GM23338 (cell line): ENCODE data around the gene TMBIM6. TPM values are rescaled to one million over a fixed set of nuclear protein-coding genes. Genes with fewer than 3 reads are reported as not detected.

ENCODE experiments used
- ATAC-seq: fragments of 200-7000 bp; cut with Tn5 transposase; 3 replicates; pipeline ENCODE4 v1.9.1; 2020
- DNase-seq: peaks from one replicate; pipeline ENCODE4 v3.0.0-alpha.2; 2015; ENCODE audit warnings: low spot score
- H2AFZ ChIP-seq: fragments of 200-600 bp; sonication (generic); 2 replicates; pipeline ENCODE4 v1.8.0; 2016; ENCODE audit warnings: antibody characterized with exemption, mild to moderate bottlenecking, moderate library complexity
- H3F3A ChIP-seq: fragments of 200-600 bp; sonication (generic); replicated peaks from 2 replicates; pipeline ENCODE4 v1.8.0; 2017; ENCODE audit warnings: antibody characterized with exemption, mixed run types, low read depth
- H3K27ac ChIP-seq: fragments of 200-600 bp; sonication (generic); 2 replicates; pipeline ENCODE4 v1.6.1; 2016; ENCODE audit warnings: low read depth
- H3K27me3 ChIP-seq: fragments of 200-600 bp; sonication (generic); 2 replicates; pipeline ENCODE4 v1.8.0; 2016; ENCODE audit warnings: mild to moderate bottlenecking, mixed run types, moderate library complexity; ENCODE audit not compliant: insufficient read depth
- H3K36me3 ChIP-seq: fragments of 200-600 bp; sonication (generic); 2 replicates; pipeline ENCODE4 v1.8.0; 2016; ENCODE audit warnings: mild to moderate bottlenecking; ENCODE audit not compliant: insufficient read depth
- H3K4me1 ChIP-seq: fragments of 200-600 bp; sonication (generic); 2 replicates; pipeline ENCODE4 v1.8.0; 2016; ENCODE audit warnings: mild to moderate bottlenecking, moderate library complexity; ENCODE audit not compliant: insufficient read depth
- H3K4me2 ChIP-seq: fragments of 200-600 bp; sonication (generic); 2 replicates; pipeline ENCODE4 v1.7.1; 2017; ENCODE audit warnings: mixed run types
- H3K4me3 ChIP-seq: fragments of 200-600 bp; sonication (generic); 2 replicates; pipeline ENCODE4 v1.6.1; 2016; ENCODE audit warnings: mixed run types
- H3K79me2 ChIP-seq: fragments of 200-600 bp; sonication (generic); replicated peaks from 2 replicates; pipeline ENCODE4 v1.8.0; 2017; ENCODE audit warnings: mild to moderate bottlenecking; ENCODE audit not compliant: insufficient read depth
- H3K9me2 ChIP-seq: fragments of 200-600 bp; sonication (generic); 2 replicates; pipeline ENCODE4 v1.8.0; 2017; ENCODE audit not compliant: insufficient read depth
- H4K20me1 ChIP-seq: fragments of 200-600 bp; sonication (generic); replicated peaks from 2 replicates; pipeline ENCODE4 v1.8.0; 2017; ENCODE audit warnings: mild to moderate bottlenecking; ENCODE audit not compliant: insufficient read depth
- H3K27ac Mint-ChIP-seq: 2 replicates; pipeline ENCODE4 v1.8.0; 2020; ENCODE audit warnings: inconsistent platforms, mild to moderate bottlenecking, moderate library complexity, mixed read lengths
- H3K27me3 Mint-ChIP-seq: 3 replicates; pipeline ENCODE4 v1.8.0; 2022; ENCODE audit warnings: low read depth, mild to moderate bottlenecking, moderate library complexity, mixed read lengths, inconsistent platforms; ENCODE audit not compliant: insufficient read depth, poor library complexity
- H3K36me3 Mint-ChIP-seq: 3 replicates; pipeline ENCODE4 v1.8.0; 2021; ENCODE audit warnings: low read depth, mild to moderate bottlenecking, inconsistent platforms, moderate library complexity, mixed read lengths
- H3K4me1 Mint-ChIP-seq: 3 replicates; pipeline ENCODE4 v1.8.0; 2020; ENCODE audit warnings: mild to moderate bottlenecking, inconsistent platforms, mixed read lengths
- H3K4me3 Mint-ChIP-seq: 3 replicates; pipeline ENCODE4 v1.8.0; 2021; ENCODE audit warnings: moderate library complexity, mild to moderate bottlenecking, inconsistent platforms, mixed read lengths
- H3K9me3 Mint-ChIP-seq: 3 replicates; pipeline ENCODE4 v1.8.0; 2020; ENCODE audit warnings: moderate library complexity, mild to moderate bottlenecking, inconsistent platforms, mixed read lengths
- CREB1 ChIP-seq: fragments of 250-450 bp; sonication (Bioruptor Pico); IDR thresholded peaks from 2 replicates; pipeline ENCODE4 v1.5.0; 2020; ENCODE audit warnings: low read depth, mild to moderate bottlenecking, moderate library complexity
- CTCF ChIP-seq, 2 experiments: fragments of 200-600 bp in 1 of 2; sonication (generic) in 1 of 2; conservative IDR thresholded peaks; 2 replicates each; pipeline versions ENCODE4 v1.5.1 to v1.6.1; 2016 to 2017; ENCODE audit warnings: antibody characterized with exemption in 2 of 2, low read depth in 2 of 2, mild to moderate bottlenecking in 2 of 2, moderate library complexity in 1 of 2
- EZH2 ChIP-seq: fragments of 200-600 bp; sonication (generic); IDR thresholded peaks from one replicate; pipeline ENCODE4 v1.8.0; 2017; ENCODE audit warnings: antibody characterized with exemption, mild to moderate bottlenecking, low read depth; ENCODE audit not compliant: unreplicated experiment
- EZH2phosphoT487 ChIP-seq: fragments of 200-600 bp; sonication (generic); IDR thresholded peaks from one replicate; pipeline ENCODE4 v1.8.1; 2018; ENCODE audit warnings: antibody characterized with exemption; ENCODE audit not compliant: unreplicated experiment
- JUNB ChIP-seq: IDR thresholded peaks from one replicate; pipeline ENCODE4 v1.6.1; 2016; ENCODE audit warnings: antibody characterized with exemption; ENCODE audit not compliant: unreplicated experiment
- NANOG ChIP-seq: IDR thresholded peaks from 2 replicates; pipeline ENCODE4 v1.6.1; 2016; ENCODE audit warnings: antibody characterized with exemption, borderline replicate concordance
- POLR2AphosphoS5 ChIP-seq: IDR thresholded peaks from 2 replicates; pipeline ENCODE4 v1.6.1; 2016; ENCODE audit warnings: antibody characterized with exemption, low read depth
- STAT1 ChIP-seq: IDR thresholded peaks from one replicate; pipeline ENCODE4 v1.6.1; 2016; ENCODE audit warnings: antibody characterized with exemption; ENCODE audit not compliant: unreplicated experiment
- ZNF114 ChIP-seq: fragments of 250-450 bp; sonication (Bioruptor Pico); IDR thresholded peaks from 2 replicates; pipeline ENCODE4 v1.5.0; 2020; ENCODE audit warnings: mild to moderate bottlenecking, moderate library complexity
- ZNF331 ChIP-seq: fragments of 250-450 bp; sonication (Bioruptor Pico); IDR thresholded peaks from 2 replicates; pipeline ENCODE4 v1.5.0; 2020; ENCODE audit warnings: low read depth, mild to moderate bottlenecking, moderate library complexity
- polyA plus RNA-seq: library from polyadenylated mRNA; unstranded; fragments of >200 nt; fragmentation: Nextera tagmentation; extraction: Ambion mirVana; gene quantifications from 2 replicates; pipeline ENCODE4 v1.2.1, GENCODE V29; 2016
- total RNA-seq: library from RNA; depleted of rRNA; stranded (reverse); fragments of >200 nt; shearing (Covaris generic); gene quantifications from 2 replicates; pipeline ENCODE4 v1.2.3, GENCODE V29; 2014
- TF ChIP-seq, protein P1 (sequence below): IDR thresholded peaks from 2 replicates; pipeline ENCODE4 v1.6.1; 2016; ENCODE audit warnings: antibody characterized with exemption
- TF ChIP-seq, protein P2 (sequence below): fragments of 250-450 bp; sonication (Bioruptor Pico); IDR thresholded peaks from 2 replicates; pipeline ENCODE4 v1.5.0; 2020; ENCODE audit warnings: mild to moderate bottlenecking, moderate library complexity
- TF ChIP-seq, protein P3 (sequence below): IDR thresholded peaks from one replicate; pipeline ENCODE4 v1.6.1; 2018; ENCODE audit warnings: antibody characterized with exemption; ENCODE audit not compliant: unreplicated experiment

TMBIM6 gene
- total and polyA plus RNA-seq, 2 experiments from 2014 or later: 245 to 349 TPM

GRCh38 chr12:49798934-49799333, 57.6 kb downstream of the TMBIM6 start:
- Mint-ChIP-seq H3K9me3 (no peaks in the 10 kb centered on the region), H3K36me3 (peaks cover 18% of the 10 kb centered on the region), H3K27me3 (peaks cover 9% of the 10 kb centered on the region), H3K4me1 (no peaks in the 10 kb centered on the region), H3K4me3 (no peak overlapping the region; the same call in 2 of the 3 replicates), H3K27ac (no peak overlapping the region)
- DNase-seq: no peak
- no peak overlapping the region for H3K27ac ChIP-seq
- H3K4me1 ChIP-seq: no peaks in the 10 kb centered on the region
- no peaks in the 10 kb centered on the region for H3K27me3 ChIP-seq
- no peaks in the 10 kb centered on the region for H3F3A ChIP-seq
- no peaks in the 10 kb centered on the region for H3K79me2 ChIP-seq
- H3K36me3 ChIP-seq: no peaks in the 10 kb centered on the region
- H3K9me2 ChIP-seq: no peaks in the 10 kb centered on the region
- TF ChIP-seq STAT1 (no peak), EZH2 (no peak), ZNF331 (no peak), JUNB (no peak), NANOG (no peak), CREB1 (no peak), CTCF (conservative IDR thresholded peaks at IDR 0.05; ENCODE audit: low read depth in 2 of 2) (no peak), EZH2phosphoT487 (no peak), POLR2AphosphoS5 (no peak), ZNF114 (CRISPR knock-in tag) (no peak)
- TF ChIP-seq, protein P1, sequence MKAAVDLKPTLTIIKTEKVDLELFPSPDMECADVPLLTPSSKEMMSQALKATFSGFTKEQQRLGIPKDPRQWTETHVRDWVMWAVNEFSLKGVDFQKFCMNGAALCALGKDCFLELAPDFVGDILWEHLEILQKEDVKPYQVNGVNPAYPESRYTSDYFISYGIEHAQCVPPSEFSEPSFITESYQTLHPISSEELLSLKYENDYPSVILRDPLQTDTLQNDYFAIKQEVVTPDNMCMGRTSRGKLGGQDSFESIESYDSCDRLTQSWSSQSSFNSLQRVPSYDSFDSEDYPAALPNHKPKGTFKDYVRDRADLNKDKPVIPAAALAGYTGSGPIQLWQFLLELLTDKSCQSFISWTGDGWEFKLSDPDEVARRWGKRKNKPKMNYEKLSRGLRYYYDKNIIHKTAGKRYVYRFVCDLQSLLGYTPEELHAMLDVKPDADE: no peak
- TF ChIP-seq, protein P2, sequence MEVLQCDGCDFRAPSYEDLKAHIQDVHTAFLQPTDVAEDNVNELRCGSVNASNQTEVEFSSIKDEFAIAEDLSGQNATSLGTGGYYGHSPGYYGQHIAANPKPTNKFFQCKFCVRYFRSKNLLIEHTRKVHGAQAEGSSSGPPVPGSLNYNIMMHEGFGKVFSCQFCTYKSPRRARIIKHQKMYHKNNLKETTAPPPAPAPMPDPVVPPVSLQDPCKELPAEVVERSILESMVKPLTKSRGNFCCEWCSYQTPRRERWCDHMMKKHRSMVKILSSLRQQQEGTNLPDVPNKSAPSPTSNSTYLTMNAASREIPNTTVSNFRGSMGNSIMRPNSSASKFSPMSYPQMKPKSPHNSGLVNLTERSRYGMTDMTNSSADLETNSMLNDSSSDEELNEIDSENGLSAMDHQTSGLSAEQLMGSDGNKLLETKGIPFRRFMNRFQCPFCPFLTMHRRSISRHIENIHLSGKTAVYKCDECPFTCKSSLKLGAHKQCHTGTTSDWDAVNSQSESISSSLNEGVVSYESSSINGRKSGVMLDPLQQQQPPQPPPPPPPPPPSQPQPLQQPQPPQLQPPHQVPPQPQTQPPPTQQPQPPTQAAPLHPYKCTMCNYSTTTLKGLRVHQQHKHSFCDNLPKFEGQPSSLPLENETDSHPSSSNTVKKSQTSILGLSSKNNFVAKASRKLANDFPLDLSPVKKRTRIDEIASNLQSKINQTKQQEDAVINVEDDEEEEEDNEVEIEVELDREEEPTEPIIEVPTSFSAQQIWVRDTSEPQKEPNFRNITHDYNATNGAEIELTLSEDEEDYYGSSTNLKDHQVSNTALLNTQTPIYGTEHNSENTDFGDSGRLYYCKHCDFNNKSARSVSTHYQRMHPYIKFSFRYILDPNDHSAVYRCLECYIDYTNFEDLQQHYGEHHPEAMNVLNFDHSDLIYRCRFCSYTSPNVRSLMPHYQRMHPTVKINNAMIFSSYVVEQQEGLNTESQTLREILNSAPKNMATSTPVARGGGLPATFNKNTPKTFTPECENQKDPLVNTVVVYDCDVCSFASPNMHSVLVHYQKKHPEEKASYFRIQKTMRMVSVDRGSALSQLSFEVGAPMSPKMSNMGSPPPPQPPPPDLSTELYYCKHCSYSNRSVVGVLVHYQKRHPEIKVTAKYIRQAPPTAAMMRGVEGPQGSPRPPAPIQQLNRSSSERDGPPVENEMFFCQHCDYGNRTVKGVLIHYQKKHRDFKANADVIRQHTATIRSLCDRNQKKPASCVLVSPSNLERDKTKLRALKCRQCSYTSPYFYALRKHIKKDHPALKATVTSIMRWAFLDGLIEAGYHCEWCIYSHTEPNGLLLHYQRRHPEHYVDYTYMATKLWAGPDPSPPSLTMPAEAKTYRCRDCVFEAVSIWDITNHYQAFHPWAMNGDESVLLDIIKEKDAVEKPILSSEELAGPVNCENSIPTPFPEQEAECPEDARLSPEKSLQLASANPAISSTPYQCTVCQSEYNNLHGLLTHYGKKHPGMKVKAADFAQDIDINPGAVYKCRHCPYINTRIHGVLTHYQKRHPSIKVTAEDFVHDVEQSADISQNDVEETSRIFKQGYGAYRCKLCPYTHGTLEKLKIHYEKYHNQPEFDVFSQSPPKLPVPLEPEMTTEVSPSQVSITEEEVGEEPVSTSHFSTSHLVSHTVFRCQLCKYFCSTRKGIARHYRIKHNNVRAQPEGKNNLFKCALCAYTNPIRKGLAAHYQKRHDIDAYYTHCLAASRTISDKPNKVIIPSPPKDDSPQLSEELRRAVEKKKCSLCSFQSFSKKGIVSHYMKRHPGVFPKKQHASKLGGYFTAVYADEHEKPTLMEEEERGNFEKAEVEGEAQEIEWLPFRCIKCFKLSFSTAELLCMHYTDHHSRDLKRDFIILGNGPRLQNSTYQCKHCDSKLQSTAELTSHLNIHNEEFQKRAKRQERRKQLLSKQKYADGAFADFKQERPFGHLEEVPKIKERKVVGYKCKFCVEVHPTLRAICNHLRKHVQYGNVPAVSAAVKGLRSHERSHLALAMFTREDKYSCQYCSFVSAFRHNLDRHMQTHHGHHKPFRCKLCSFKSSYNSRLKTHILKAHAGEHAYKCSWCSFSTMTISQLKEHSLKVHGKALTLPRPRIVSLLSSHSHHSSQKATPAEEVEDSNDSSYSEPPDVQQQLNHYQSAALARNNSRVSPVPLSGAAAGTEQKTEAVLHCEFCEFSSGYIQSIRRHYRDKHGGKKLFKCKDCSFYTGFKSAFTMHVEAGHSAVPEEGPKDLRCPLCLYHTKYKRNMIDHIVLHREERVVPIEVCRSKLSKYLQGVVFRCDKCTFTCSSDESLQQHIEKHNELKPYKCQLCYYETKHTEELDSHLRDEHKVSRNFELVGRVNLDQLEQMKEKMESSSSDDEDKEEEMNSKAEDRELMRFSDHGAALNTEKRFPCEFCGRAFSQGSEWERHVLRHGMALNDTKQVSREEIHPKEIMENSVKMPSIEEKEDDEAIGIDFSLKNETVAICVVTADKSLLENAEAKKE (CRISPR knock-in tag): no peak
- TF ChIP-seq, protein P3, sequence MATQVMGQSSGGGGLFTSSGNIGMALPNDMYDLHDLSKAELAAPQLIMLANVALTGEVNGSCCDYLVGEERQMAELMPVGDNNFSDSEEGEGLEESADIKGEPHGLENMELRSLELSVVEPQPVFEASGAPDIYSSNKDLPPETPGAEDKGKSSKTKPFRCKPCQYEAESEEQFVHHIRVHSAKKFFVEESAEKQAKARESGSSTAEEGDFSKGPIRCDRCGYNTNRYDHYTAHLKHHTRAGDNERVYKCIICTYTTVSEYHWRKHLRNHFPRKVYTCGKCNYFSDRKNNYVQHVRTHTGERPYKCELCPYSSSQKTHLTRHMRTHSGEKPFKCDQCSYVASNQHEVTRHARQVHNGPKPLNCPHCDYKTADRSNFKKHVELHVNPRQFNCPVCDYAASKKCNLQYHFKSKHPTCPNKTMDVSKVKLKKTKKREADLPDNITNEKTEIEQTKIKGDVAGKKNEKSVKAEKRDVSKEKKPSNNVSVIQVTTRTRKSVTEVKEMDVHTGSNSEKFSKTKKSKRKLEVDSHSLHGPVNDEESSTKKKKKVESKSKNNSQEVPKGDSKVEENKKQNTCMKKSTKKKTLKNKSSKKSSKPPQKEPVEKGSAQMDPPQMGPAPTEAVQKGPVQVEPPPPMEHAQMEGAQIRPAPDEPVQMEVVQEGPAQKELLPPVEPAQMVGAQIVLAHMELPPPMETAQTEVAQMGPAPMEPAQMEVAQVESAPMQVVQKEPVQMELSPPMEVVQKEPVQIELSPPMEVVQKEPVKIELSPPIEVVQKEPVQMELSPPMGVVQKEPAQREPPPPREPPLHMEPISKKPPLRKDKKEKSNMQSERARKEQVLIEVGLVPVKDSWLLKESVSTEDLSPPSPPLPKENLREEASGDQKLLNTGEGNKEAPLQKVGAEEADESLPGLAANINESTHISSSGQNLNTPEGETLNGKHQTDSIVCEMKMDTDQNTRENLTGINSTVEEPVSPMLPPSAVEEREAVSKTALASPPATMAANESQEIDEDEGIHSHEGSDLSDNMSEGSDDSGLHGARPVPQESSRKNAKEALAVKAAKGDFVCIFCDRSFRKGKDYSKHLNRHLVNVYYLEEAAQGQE: no peak
- H4K20me1 ChIP-seq: 0 out of 2 replicates have a peak, but pooled peaks cover 3% of the 10 kb centered on the region
- H2AFZ ChIP-seq: no peak overlapping the region
- peak; percentile 34 for ATAC-seq
- no peak overlapping the region for H3K4me2 ChIP-seq
- H3K4me3 ChIP-seq: no peak overlapping the region
